Activated T-helper 2 cell treated with anti-CD3 and anti-CD28 coated beads, Interferon-gamma antibody, Interleukin-2, Interleukin-4, amounts not matched to agents 10 μg/mL and 5 μg/mL and 100 μg/mL, durations not matched to agents 14 hours and 24 hours and 36 hours (primary cell): Measurements from ENCODE around the gene CLCN7. TPM values are rescaled to one million over a fixed set of nuclear protein-coding genes. Genes with fewer than 3 reads are reported as not detected.

Experiments
- DNase-seq: peaks from one replicate; pipeline ENCODE4 v3.0.0; 2021; ENCODE audit warnings: low spot score
- H3K27ac Mint-ChIP-seq: one replicate; pipeline ENCODE4 v1.8.0; 2021; ENCODE audit warnings: mixed read lengths
- H3K27me3 Mint-ChIP-seq: one replicate; pipeline ENCODE4 v1.8.0; 2021; ENCODE audit warnings: low read depth, mixed read lengths
- H3K36me3 Mint-ChIP-seq: one replicate; pipeline ENCODE4 v1.8.0; 2021; ENCODE audit warnings: low read depth, mixed read lengths
- H3K4me1 Mint-ChIP-seq: one replicate; pipeline ENCODE4 v1.8.0; 2021; ENCODE audit warnings: low read depth, mixed read lengths
- H3K4me3 Mint-ChIP-seq: one replicate; pipeline ENCODE4 v1.8.0; 2021; ENCODE audit warnings: low read depth, mild to moderate bottlenecking, moderate library complexity, mixed read lengths
- H3K9me3 Mint-ChIP-seq: one replicate; pipeline ENCODE4 v1.8.0; 2021; ENCODE audit warnings: mixed read lengths
- intact Hi-C: fragments of 100-400 bp; cut with micrococcal nuclease; formaldehyde crosslinking; loops from one replicate; pipeline ENCODE4 v1.15.1; 2023
- total RNA-seq: library from RNA; stranded (reverse); gene quantifications from 2 replicates; pipeline ENCODE4 v1.2.3, GENCODE V29; 2022

Gene CLCN7
- total RNA-seq, 1 donor from 2014 or later = 54.3 TPM

- DNase-seq = no peak
Observed at GRCh38 chr16:1430214-1430758, 44.5 kb downstream of the CLCN7 start.

DNA sequence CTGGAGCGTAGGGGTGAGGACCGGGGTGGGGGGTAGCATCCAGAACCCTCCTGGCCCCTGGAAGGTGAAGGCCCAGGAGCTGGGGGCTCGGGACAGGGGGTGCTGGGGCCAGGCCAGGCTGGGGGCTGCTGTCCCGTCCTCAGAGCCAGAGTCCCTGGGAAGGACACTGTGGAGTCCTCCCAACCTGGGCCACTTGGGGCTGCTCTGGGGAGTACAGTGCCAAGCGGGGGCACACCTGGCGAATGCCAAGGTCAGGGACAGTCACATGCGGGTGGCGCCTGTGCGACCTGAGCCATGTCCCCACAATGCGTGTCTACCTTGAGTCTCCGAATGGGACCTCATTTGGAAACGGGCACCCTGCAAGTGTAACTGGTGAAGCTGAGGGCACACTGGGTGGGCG is 45.2 kb downstream of the CLCN7 start:
- Mint-ChIP-seq H3K4me1 (no peaks in the 10 kb centered on the region), H3K36me3 (no peaks in the 10 kb centered on the region), H3K27ac (no peak overlapping the region), H3K27me3 (no peaks in the 10 kb centered on the region), H3K9me3 (no peaks in the 10 kb centered on the region), H3K4me3 (no peak overlapping the region)
- intact Hi-C loops = loop anchor here (10.0 kb wide), 1 partner anchor 125 kb away; the partner anchor contains the start of gene UBE2I
- no peak for DNase-seq

More at GRCh38 chr16:1430214-1430758, 44.5 kb downstream of the CLCN7 start:
- no peaks in the 10 kb centered on the region for H3K36me3 Mint-ChIP-seq
- H3K4me3 Mint-ChIP-seq = no peak overlapping the region
- intact Hi-C loops = no loop called here
- no peaks in the 10 kb centered on the region for H3K9me3 Mint-ChIP-seq
- no peaks in the 10 kb centered on the region for H3K4me1 Mint-ChIP-seq
- H3K27ac Mint-ChIP-seq = no peak overlapping the region
- no peaks in the 10 kb centered on the region for H3K27me3 Mint-ChIP-seq

- no peak for DNase-seq
- H3K27me3 Mint-ChIP-seq = no peaks in the 10 kb centered on the region
- no peak overlapping the region for H3K4me3 Mint-ChIP-seq
- H3K27ac Mint-ChIP-seq = no peak overlapping the region
- no peaks in the 10 kb centered on the region for H3K36me3 Mint-ChIP-seq
- no peaks in the 10 kb centered on the region for H3K4me1 Mint-ChIP-seq
- intact Hi-C loops = loop anchor here (10.0 kb wide), 1 partner anchor 124 kb away; the partner anchor contains the start of gene UBE2I
- no peaks in the 10 kb centered on the region for H3K9me3 Mint-ChIP-seq
Observed at GRCh38 chr16:1429012-1429411, 45.8 kb downstream of the CLCN7 start.

DNA sequence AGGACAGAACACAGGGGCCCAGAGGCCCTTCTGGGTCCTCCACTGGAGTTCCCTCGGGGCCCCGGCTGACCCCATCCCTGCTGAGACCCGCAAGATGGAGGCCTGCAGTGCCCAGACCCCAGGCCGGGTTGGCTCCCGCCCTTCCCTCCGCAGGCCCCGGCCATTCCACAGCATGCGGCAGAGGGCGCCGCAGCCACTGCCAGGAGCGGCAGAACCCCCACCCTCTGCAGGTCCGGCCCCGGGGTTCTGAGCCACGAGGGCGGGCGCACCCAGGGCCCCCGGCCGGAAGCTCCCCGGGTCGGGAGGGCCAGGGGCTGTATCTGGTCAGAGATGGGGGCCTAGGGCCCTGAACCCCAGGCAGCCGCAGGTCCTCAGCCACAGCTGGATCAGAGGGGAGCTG is 46.3 kb downstream of the CLCN7 start:
- intact Hi-C loops = loop anchor here (10.0 kb wide), 1 partner anchor 124 kb away; the partner anchor contains the start of gene UBE2I

GRCh38 chr16:1427473-1428461 is 47.1 kb downstream of the CLCN7 start:
- Mint-ChIP-seq H3K27ac (no peak overlapping the region), H3K27me3 (no peaks in the 10 kb centered on the region), H3K4me3 (no peak overlapping the region), H3K4me1 (no peaks in the 10 kb centered on the region), H3K36me3 (no peaks in the 10 kb centered on the region), H3K9me3 (no peaks in the 10 kb centered on the region)
- intact Hi-C loops = loop anchor here (10.0 kb wide), 1 partner anchor 123 kb away; the partner anchor contains the start of gene UBE2I
- DNase-seq = no peak

More for the DNA sequence above, 46.3 kb downstream of the CLCN7 start:
- no peak overlapping the region for H3K27ac Mint-ChIP-seq
- no peak overlapping the region for H3K4me3 Mint-ChIP-seq
- no peaks in the 10 kb centered on the region for H3K4me1 Mint-ChIP-seq
- DNase-seq = peak; percentile 36
- no peaks in the 10 kb centered on the region for H3K36me3 Mint-ChIP-seq
- no peaks in the 10 kb centered on the region for H3K9me3 Mint-ChIP-seq
- no peaks in the 10 kb centered on the region for H3K27me3 Mint-ChIP-seq

DNA sequence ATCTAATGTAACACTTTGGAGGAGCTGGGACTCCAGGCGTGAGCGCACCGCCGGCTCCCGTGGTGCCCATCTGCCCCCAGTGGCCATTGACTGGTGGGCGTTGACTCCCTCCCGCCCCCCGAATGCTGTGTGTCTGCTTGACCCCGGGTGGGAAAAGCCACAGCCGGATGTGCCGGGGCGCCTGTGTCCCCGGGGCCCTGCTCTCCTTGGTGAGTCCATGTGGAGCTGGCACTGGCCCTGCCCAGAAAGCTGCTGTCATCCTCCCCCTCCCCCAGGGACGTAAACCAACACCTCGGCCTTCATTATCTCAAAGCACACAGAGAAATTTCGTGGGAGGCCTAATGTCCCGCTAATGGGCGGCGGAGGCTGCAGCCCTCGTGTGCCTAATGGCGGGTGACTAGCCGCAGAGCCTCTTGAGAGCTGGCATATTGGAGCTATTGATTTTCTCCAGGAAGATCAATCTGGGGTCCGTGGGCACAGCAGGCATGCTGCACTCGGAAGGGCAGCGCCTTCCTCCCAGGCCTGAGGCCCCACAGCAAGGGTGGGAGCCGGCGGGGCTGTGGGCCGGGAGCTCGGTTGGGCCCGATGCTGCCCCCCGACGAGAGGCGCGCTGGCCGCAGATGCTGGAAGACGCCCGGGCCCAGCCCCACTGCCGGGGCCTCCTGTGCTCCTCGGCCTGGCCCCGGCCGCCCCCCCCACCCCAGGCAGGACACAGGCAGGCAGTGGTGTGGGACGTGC is 47.9 kb downstream of the CLCN7 start:
- intact Hi-C loops = loop anchor here (10.0 kb wide), 1 partner anchor 122 kb away; the partner anchor contains the start of gene UBE2I
- Mint-ChIP-seq H3K4me3 (no peak overlapping the region), H3K27me3 (no peaks in the 10 kb centered on the region), H3K9me3 (no peaks in the 10 kb centered on the region), H3K4me1 (no peaks in the 10 kb centered on the region), H3K36me3 (peaks cover 3% of the 10 kb centered on the region), H3K27ac (no peak overlapping the region)
- no peak for DNase-seq

GRCh38 chr16:1425616-1426370 is 49.0 kb downstream of the CLCN7 start:
- Mint-ChIP-seq H3K36me3 (peaks cover 3% of the 10 kb centered on the region), H3K4me3 (no peak overlapping the region), H3K9me3 (no peaks in the 10 kb centered on the region), H3K27ac (no peak overlapping the region), H3K4me1 (peaks cover 4% of the 10 kb centered on the region), H3K27me3 (no peaks in the 10 kb centered on the region)
- DNase-seq = no peak
- intact Hi-C loops = loop anchor here (10.0 kb wide), 1 partner anchor 121 kb away; the partner anchor contains the start of gene UBE2I

GRCh38 chr16:1424028-1424427 is 50.8 kb downstream of the CLCN7 start:
- no peak overlapping the region for H3K4me3 Mint-ChIP-seq
- no peaks in the 10 kb centered on the region for H3K9me3 Mint-ChIP-seq
- no peaks in the 10 kb centered on the region for H3K27me3 Mint-ChIP-seq
- intact Hi-C loops = loop anchor here (5.0 to 10.0 kb wide), 2 partner anchors 119 to 897 kb away; partner anchors contain the start of genes CAPN15 and UBE2I
- H3K36me3 Mint-ChIP-seq = peaks cover 13% of the 10 kb centered on the region
- H3K27ac Mint-ChIP-seq = no peak overlapping the region
- DNase-seq = no peak
- H3K4me1 Mint-ChIP-seq = peaks cover 4% of the 10 kb centered on the region

DNA sequence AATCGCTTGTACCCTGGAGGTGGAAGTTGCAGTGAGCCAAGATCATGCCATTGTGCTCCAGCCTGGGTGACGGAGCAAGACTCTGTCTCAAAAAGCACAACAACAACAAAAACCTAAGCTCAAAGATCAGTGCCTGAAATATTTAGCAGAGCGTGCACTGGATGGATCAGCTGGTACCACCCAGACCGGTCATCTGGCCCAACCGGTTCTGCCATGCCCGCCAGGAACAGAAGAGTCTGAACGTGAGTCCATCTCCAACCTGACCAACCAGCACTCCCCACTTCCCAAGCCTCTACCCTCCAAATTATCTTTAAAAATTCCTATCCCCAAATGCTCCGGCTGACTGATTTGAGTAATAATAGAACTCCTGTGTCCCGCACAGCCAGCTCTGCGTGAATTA is 52.8 kb downstream of the CLCN7 start:
- Mint-ChIP-seq H3K4me1 (peaks cover 4% of the 10 kb centered on the region), H3K4me3 (no peak overlapping the region), H3K9me3 (no peaks in the 10 kb centered on the region), H3K27me3 (no peaks in the 10 kb centered on the region), H3K27ac (peak overlapping the region; percentile 98), H3K36me3 (peaks cover 22% of the 10 kb centered on the region)
- DNase-seq = no peak
- intact Hi-C loops = loop anchor here (5.0 to 10.0 kb wide), 2 partner anchors 117 to 895 kb away; partner anchors contain the start of genes CAPN15 and UBE2I

- Mint-ChIP-seq H3K4me3 (peak overlapping the region; percentile 87), H3K4me1 (peaks cover 4% of the 10 kb centered on the region), H3K9me3 (no peaks in the 10 kb centered on the region), H3K36me3 (peaks cover 22% of the 10 kb centered on the region), H3K27me3 (no peaks in the 10 kb centered on the region), H3K27ac (peak overlapping the region; percentile 98)
- DNase-seq = peak; percentile 16
- intact Hi-C loops = loop anchor here (1.0 to 10.0 kb wide), 7 partner anchors 55 to 893 kb away; partner anchors contain the start of genes CAPN15, CLCN7, CRAMP1 and IFT140
Observed at GRCh38 chr16:1420111-1420539, 54.7 kb downstream of the CLCN7 start.

- peaks cover 27% of the 10 kb centered on the region for H3K36me3 Mint-ChIP-seq
- H3K9me3 Mint-ChIP-seq = no peaks in the 10 kb centered on the region
- H3K4me3 Mint-ChIP-seq = no peak overlapping the region
- intact Hi-C loops = no loop called here
- H3K27ac Mint-ChIP-seq = no peak overlapping the region
- H3K4me1 Mint-ChIP-seq = peaks cover 8% of the 10 kb centered on the region
- no peaks in the 10 kb centered on the region for H3K27me3 Mint-ChIP-seq
- DNase-seq = no peak
Observed at GRCh38 chr16:1416521-1416941, 58.3 kb downstream of the CLCN7 start.
